MM.1S (cell line): ENCODE data around the gene HENMT1.
"Not testable (repeated sequence)": the region's sequence is repeated elsewhere in the genome, so short reads cannot be mapped to it uniquely, and the experiment has no call there.

Experiments used
- DNase-seq: peaks from one replicate; pipeline ENCODE4 v3.0.0-alpha.2; 2015
- H2AFZ ChIP-seq: fragments of 300-600 bp; sonication (generic); 2 replicates; pipeline ENCODE4 v1.6.0; 2016; ENCODE audit warnings: antibody characterized with exemption, low read length
- H3F3A ChIP-seq: fragments of 300-600 bp; sonication (generic); 2 replicates; pipeline ENCODE4 v1.6.1; 2016; ENCODE audit warnings: mild to moderate bottlenecking, antibody characterized with exemption, low read length, moderate library complexity, mixed read lengths; ENCODE audit not compliant: insufficient read depth
- H3K27ac ChIP-seq: fragments of 300-600 bp; sonication (generic); 2 replicates; pipeline ENCODE4 v1.5.1; 2016; ENCODE audit warnings: mild to moderate bottlenecking, low read length
- H3K27me3 ChIP-seq: fragments of 300-600 bp; sonication (generic); replicated peaks from 2 replicates; pipeline ENCODE4 v1.6.0; 2016; ENCODE audit warnings: low read length; ENCODE audit not compliant: insufficient read depth
- H3K36me3 ChIP-seq: fragments of 300-600 bp; sonication (generic); replicated peaks from 2 replicates; pipeline ENCODE4 v1.6.1; 2016; ENCODE audit warnings: mild to moderate bottlenecking, low read length, mixed read lengths; ENCODE audit not compliant: insufficient read depth
- H3K4me1 ChIP-seq: fragments of 300-600 bp; sonication (generic); 2 replicates; pipeline ENCODE4 v1.6.1; 2016; ENCODE audit warnings: low read length, mixed read lengths
- H3K4me2 ChIP-seq: fragments of 300-600 bp; sonication (generic); 2 replicates; pipeline ENCODE4 v1.6.0; 2016; ENCODE audit warnings: low read depth, low read length
- H3K4me3 ChIP-seq: fragments of 300-600 bp; sonication (generic); 2 replicates; pipeline ENCODE4 v1.5.1; 2016; ENCODE audit warnings: low read length, mixed read lengths
- H3K79me2 ChIP-seq: fragments of 300-600 bp; sonication (generic); 2 replicates; pipeline ENCODE4 v1.6.1; 2016; ENCODE audit warnings: mixed run types, low read length, mixed read lengths
- H3K9ac ChIP-seq: fragments of 300-600 bp; sonication (generic); 2 replicates; pipeline ENCODE4 v1.6.1; 2016; ENCODE audit warnings: low read length, mixed read lengths
- H3K9me2 ChIP-seq: fragments of 300-600 bp; sonication (generic); replicated peaks from 2 replicates; pipeline ENCODE4 v1.6.1; 2016; ENCODE audit warnings: mild to moderate bottlenecking, low read length, mixed read lengths; ENCODE audit not compliant: insufficient read depth
- H3K9me3 ChIP-seq: fragments of 300-600 bp; sonication (generic); replicated peaks from 2 replicates; pipeline ENCODE4 v1.6.1; 2016; ENCODE audit warnings: mild to moderate bottlenecking, low read length, mixed read lengths; ENCODE audit not compliant: insufficient read depth
- H4K20me1 ChIP-seq: fragments of 300-600 bp; sonication (generic); 2 replicates; pipeline ENCODE4 v1.6.1; 2016; ENCODE audit warnings: mild to moderate bottlenecking, low read length, moderate library complexity, mixed read lengths; ENCODE audit not compliant: insufficient read depth
- EZH2 ChIP-seq: fragments of 300-600 bp; sonication (generic); optimal IDR thresholded peaks from 2 replicates; pipeline ENCODE3; 2017; ENCODE audit warnings: low read depth, mild to moderate bottlenecking, antibody characterized with exemption, low read length, mixed read lengths
- EZH2phosphoT487 ChIP-seq: fragments of 300-600 bp; sonication (generic); IDR thresholded peaks from 2 replicates; pipeline ENCODE4 v1.6.1; 2018; ENCODE audit warnings: antibody characterized with exemption, low read length
- TF ChIP-seq, protein P1 (sequence below): fragments of 300-600 bp; sonication (generic); IDR thresholded peaks from 2 replicates; pipeline ENCODE4 v1.5.1; 2016; ENCODE audit warnings: antibody characterized with exemption, low read length, mixed read lengths

HENMT1 gene

DNA sequence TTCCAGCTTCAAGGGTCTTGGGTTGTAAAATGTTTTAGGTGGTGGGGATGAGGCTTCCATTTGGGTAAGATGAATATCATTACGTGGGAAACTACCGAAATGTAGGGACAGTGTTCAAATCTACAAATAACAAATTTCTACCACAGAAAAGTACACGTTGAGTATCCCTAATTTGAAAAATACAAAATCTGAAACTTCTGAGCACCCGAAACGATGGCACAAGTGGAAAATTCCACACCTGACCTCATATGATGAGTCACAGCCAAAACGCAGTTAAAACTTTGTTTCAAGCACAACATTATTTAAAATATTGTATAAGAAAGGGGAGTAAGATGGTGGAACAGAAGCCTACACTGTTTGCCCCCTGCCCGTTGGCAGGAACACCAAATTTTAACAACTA, 8.8 kb upstream of the HENMT1 start:
- Histone ChIP-seq H2AFZ (no peak overlapping the region), H3F3A (no peaks in the 10 kb centered on the region), H3K4me2 (no peak overlapping the region), H3K79me2 (no peaks in the 10 kb centered on the region), H3K27me3 (no peaks in the 10 kb centered on the region), H3K27ac (no peak overlapping the region), H3K4me1 (no peaks in the 10 kb centered on the region), H3K36me3 (no peaks in the 10 kb centered on the region), H3K4me3 (no peak overlapping the region), H3K9me2 (no peaks in the 10 kb centered on the region), H3K9ac (no peak overlapping the region), H4K20me1 (no peaks in the 10 kb centered on the region), H3K9me3 (no peaks in the 10 kb centered on the region)
- DNase-seq: no peak
- no peak for TF ChIP-seq EZH2
- no peak for TF ChIP-seq EZH2phosphoT487
- TF ChIP-seq, protein P1, sequence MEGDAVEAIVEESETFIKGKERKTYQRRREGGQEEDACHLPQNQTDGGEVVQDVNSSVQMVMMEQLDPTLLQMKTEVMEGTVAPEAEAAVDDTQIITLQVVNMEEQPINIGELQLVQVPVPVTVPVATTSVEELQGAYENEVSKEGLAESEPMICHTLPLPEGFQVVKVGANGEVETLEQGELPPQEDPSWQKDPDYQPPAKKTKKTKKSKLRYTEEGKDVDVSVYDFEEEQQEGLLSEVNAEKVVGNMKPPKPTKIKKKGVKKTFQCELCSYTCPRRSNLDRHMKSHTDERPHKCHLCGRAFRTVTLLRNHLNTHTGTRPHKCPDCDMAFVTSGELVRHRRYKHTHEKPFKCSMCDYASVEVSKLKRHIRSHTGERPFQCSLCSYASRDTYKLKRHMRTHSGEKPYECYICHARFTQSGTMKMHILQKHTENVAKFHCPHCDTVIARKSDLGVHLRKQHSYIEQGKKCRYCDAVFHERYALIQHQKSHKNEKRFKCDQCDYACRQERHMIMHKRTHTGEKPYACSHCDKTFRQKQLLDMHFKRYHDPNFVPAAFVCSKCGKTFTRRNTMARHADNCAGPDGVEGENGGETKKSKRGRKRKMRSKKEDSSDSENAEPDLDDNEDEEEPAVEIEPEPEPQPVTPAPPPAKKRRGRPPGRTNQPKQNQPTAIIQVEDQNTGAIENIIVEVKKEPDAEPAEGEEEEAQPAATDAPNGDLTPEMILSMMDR: no peak

- H4K20me1 ChIP-seq: no peaks in the 10 kb centered on the region
- H3F3A ChIP-seq: no peaks in the 10 kb centered on the region
- H3K36me3 ChIP-seq: no peaks in the 10 kb centered on the region
These were observed 7.9 kb upstream of the HENMT1 start for GRCh38 chr1:108668777-108669176.

GRCh38 chr1:108667422-108667821, 6.5 kb upstream of the HENMT1 start:
- H4K20me1 ChIP-seq, H3K79me2 ChIP-seq, H3K9me3 ChIP-seq, H3K27ac ChIP-seq, H3K9ac ChIP-seq, H3K27me3 ChIP-seq, H3K4me2 ChIP-seq, H3K36me3 ChIP-seq, H3K4me1 ChIP-seq, H3F3A ChIP-seq, H3K9me2 ChIP-seq, DNase-seq, H3K4me3 ChIP-seq, H2AFZ ChIP-seq: not testable (repeated sequence)

More at GRCh38 chr1:108668777-108669176, 7.9 kb upstream of the HENMT1 start:
- TF ChIP-seq EZH2phosphoT487 (no peak), EZH2 (no peak)
- TF ChIP-seq, protein P1: no peak
- Histone ChIP-seq H3K9me3 (no peaks in the 10 kb centered on the region), H3K79me2 (no peaks in the 10 kb centered on the region), H3K4me2 (no peak overlapping the region), H2AFZ (no peak overlapping the region), H3K9me2 (no peaks in the 10 kb centered on the region), H3K4me3 (no peak overlapping the region), H3K9ac (no peak overlapping the region), H3K27me3 (no peaks in the 10 kb centered on the region), H3K27ac (no peak overlapping the region), H3K4me1 (no peaks in the 10 kb centered on the region)
- no peak for DNase-seq

DNA sequence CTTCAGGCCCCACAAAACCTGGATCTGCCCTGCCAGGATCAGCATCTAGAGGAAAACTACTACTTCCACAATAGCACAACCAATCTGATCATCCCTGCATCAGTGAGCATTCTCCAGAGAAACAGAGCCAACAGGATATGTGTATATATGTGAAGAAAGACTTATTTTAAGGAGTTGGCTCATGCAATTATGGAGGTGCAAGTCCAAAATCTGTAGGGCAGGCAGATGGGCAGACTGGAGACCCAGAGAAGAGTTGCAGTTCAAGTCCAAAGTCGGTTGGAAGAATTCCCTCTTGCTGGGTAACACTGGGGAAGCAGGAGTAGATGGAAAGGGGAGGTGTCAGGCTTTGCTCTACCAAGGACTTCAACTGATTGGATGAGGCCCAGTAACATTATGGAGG, 4.9 kb upstream of the HENMT1 start:
- DNase-seq: no peak
- H3K9me2 ChIP-seq: no peaks in the 10 kb centered on the region

More for the DNA sequence above, 4.9 kb upstream of the HENMT1 start:
- Histone ChIP-seq H3K9me3 (no peaks in the 10 kb centered on the region), H3K36me3 (no peaks in the 10 kb centered on the region), H2AFZ (no peak overlapping the region), H3K4me1 (no peaks in the 10 kb centered on the region), H3K79me2 (no peaks in the 10 kb centered on the region), H3K27me3 (no peaks in the 10 kb centered on the region), H3F3A (no peaks in the 10 kb centered on the region), H3K4me3 (no peak overlapping the region), H3K9ac (no peak overlapping the region), H3K27ac (no peak overlapping the region), H3K4me2 (no peak overlapping the region), H4K20me1 (no peaks in the 10 kb centered on the region)
- TF ChIP-seq EZH2phosphoT487: no peak
- TF ChIP-seq, protein P1: no peak
- no peak for TF ChIP-seq EZH2
